Uterus (tissue), 4 donors: ENCODE data around the gene ARHGAP44. TPM values are rescaled to one million over a fixed set of nuclear protein-coding genes. Genes with fewer than 3 reads are reported as not detected.

Source experiments
- DNase-seq, 2 donors: peaks; one replicate each; pipeline ENCODE4 v3.0.0-alpha.2; 2019 to 2020
- H3K27ac ChIP-seq, 2 donors: fragments of 200-600 bp; sonication (generic); 1 replicate in 1 of 2; 2 replicates in 1 of 2; pipeline ENCODE4 v1.5.1; 2016 to 2018
- H3K27me3 ChIP-seq, 2 donors: fragments of 200-600 bp; sonication (generic); one replicate each; pipeline ENCODE4 v1.5.1; 2018 to 2019; ENCODE audit warnings: control low read depth in 1 of 2
- H3K36me3 ChIP-seq, 2 donors: fragments of 200-600 bp; sonication (generic); one replicate each; pipeline ENCODE4 v1.5.1; 2019; ENCODE audit warnings: control low read depth in 1 of 2
- H3K4me1 ChIP-seq, 2 donors: fragments of 200-600 bp; sonication (generic); one replicate each; pipeline ENCODE4 v1.5.1; 2018 to 2019; ENCODE audit warnings: control low read depth in 1 of 2
- H3K4me3 ChIP-seq, 2 donors: fragments of 200-600 bp; sonication (generic); 1 replicate in 1 of 2; 2 replicates in 1 of 2; pipeline ENCODE4 v1.5.1; 2018 to 2019; ENCODE audit warnings: mild to moderate bottlenecking in 1 of 2
- H3K9me3 ChIP-seq, 2 donors: fragments of 200-600 bp; sonication (generic); one replicate each; pipeline ENCODE4 v1.5.1; 2019; ENCODE audit warnings: control low read depth in 1 of 2
- CTCF ChIP-seq, 4 experiments: fragments of 200-600 bp in 2 of 4; fragments of 450-650 bp in 2 of 4; sonication (generic) in 2 of 4; IDR thresholded peaks; one replicate each; pipeline ENCODE4 v1.5.1; 2016 to 2019; ENCODE audit warnings: antibody characterized with exemption in 4 of 4, mild to moderate bottlenecking in 2 of 4, moderate library complexity in 1 of 4
- POLR2A ChIP-seq, 2 donors: fragments of 450-650 bp; IDR thresholded peaks; one replicate each; pipeline ENCODE4 v1.6.1; 2016; ENCODE audit warnings: antibody characterized with exemption in 2 of 2, mild to moderate bottlenecking in 1 of 2, moderate library complexity in 1 of 2
- intact Hi-C: fragments of 100-400 bp; cut with DNase I; formaldehyde crosslinking; loops from one replicate; pipeline ENCODE4 v1.15.1; 2023; ENCODE audit warnings: low total_unique reads
- total RNA-seq, 4 donors: library from RNA; depleted of rRNA in 3 of 4; stranded (reverse); fragments of >200 nt in 3 of 4; gene quantifications; one replicate each; pipeline versions ENCODE4 v1.1.0 to v1.2.4, GENCODE V29; 2014 to 2023
- donor health status: DM: yes; HTN: yes; CAD: no.

ARHGAP44 gene
- total RNA-seq, 4 donors from 2014 or later = 2.6 to 19.1 (median 13.2) TPM

GRCh38 chr17:12744786-12745185 is 44.5 kb upstream of the ARHGAP44 start:
- intact Hi-C loops = no loop called here
- no peaks in the 10 kb centered on the region for H3K36me3 ChIP-seq
- H3K4me3 ChIP-seq = no peak overlapping the region
- H3K4me1 ChIP-seq = no peaks in the 10 kb centered on the region
- TF ChIP-seq POLR2A (IDR thresholded peaks at IDR 0.05) = no peak
- TF ChIP-seq CTCF (IDR thresholded peaks at IDR 0.05) = no peak
- no peak overlapping the region for H3K27ac ChIP-seq
- H3K9me3 ChIP-seq = no peaks in the 10 kb centered on the region
- no peak for DNase-seq
- no peaks in the 10 kb centered on the region for H3K27me3 ChIP-seq

GRCh38 chr17:12745486-12745885 is 43.8 kb upstream of the ARHGAP44 start:
- Histone ChIP-seq H3K9me3 (no peaks in the 10 kb centered on the region), H3K27me3 (no peaks in the 10 kb centered on the region), H3K36me3 (no peaks in the 10 kb centered on the region), H3K4me3 (no peak overlapping the region), H3K4me1 (no peaks in the 10 kb centered on the region), H3K27ac (no peak overlapping the region)
- no peak for DNase-seq
- TF ChIP-seq POLR2A (IDR thresholded peaks at IDR 0.05) (no peak), CTCF (IDR thresholded peaks at IDR 0.05) (no peak)
- intact Hi-C loops = no loop called here

DNA sequence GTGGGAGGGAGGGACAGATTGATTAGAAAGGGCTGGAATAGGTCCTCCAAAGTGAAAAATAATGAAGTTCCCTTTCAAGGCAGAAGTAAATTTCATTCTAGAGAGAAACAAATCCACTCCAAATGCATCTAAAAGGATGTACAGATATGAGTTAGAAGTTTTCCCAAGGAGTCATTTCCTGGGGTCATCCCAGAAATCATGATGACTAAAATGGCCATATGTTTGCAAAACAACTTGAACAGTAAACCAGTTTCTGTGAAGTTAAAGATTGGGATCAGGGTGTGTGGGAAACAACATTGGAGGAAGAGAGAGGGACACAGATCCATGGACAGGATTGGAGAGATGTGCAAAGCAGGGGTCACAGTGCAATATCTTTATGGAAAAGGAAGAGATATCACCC is 32.5 kb upstream of the ARHGAP44 start:
- Histone ChIP-seq H3K27me3 (no peaks in the 10 kb centered on the region), H3K4me3 (no peak overlapping the region), H3K27ac (no peak overlapping the region), H3K9me3 (no peaks in the 10 kb centered on the region), H3K36me3 (no peaks in the 10 kb centered on the region), H3K4me1 (no peaks in the 10 kb centered on the region)
- intact Hi-C loops = no loop called here
- DNase-seq = no peak
- TF ChIP-seq POLR2A (IDR thresholded peaks at IDR 0.05) = no peak

DNA sequence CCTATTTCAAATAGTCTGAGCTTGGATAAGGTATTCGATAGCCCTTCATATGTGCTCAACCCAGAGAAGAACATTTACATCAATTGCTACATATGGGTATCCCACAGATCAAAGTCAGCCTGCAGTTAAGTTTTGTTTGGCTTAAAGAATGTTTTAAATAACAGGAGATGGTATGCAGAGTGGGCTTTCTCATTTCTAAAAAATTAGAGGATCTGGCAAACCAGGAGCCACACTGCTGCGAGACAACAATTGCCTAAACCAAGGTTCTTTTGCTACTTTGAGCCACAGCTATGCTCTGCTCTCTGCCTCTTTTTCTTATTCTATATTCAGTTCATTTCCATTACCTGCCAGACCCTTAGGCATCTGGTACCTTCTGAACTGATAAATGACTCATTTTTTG is 30.2 kb upstream of the ARHGAP44 start:
- Histone ChIP-seq H3K27me3 (no peaks in the 10 kb centered on the region), H3K9me3 (no peaks in the 10 kb centered on the region), H3K4me1 (no peaks in the 10 kb centered on the region), H3K27ac (no peak overlapping the region), H3K4me3 (no peak overlapping the region), H3K36me3 (no peaks in the 10 kb centered on the region)
- intact Hi-C loops = no loop called here
- no peak for DNase-seq
- TF ChIP-seq POLR2A (IDR thresholded peaks at IDR 0.05) (no peak), CTCF (IDR thresholded peaks at IDR 0.05) (no peak)

DNA sequence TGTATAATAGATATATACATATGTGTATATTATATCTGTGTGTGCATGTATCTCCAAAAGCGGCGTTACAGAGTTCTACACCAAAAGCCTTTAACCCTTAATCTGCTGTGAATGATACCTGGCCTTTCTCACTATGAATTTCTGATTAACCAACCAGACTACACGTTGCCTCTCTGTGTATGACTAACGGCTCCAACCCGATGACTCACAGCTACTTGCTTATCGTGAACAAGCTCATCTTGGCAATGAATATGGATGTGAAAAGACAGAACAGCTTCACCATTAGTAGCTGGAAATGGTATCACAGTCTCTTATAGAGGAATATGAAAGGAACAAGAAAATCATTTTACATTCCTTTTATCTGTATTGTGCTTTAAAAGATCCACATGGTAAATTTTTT is 23.8 kb upstream of the ARHGAP44 start:
- intact Hi-C loops = no loop called here
- DNase-seq = peak; percentile 26 to 63
- no peak overlapping the region for H3K4me3 ChIP-seq

More for the DNA sequence above, 23.8 kb upstream of the ARHGAP44 start:
- no peak overlapping the region for H3K27ac ChIP-seq
- TF ChIP-seq POLR2A (IDR thresholded peaks at IDR 0.05) (no peak), CTCF (IDR thresholded peaks at IDR 0.05) (no peak)
- no peaks in the 10 kb centered on the region for H3K9me3 ChIP-seq
- H3K27me3 ChIP-seq = no peaks in the 10 kb centered on the region
- peaks cover 0 to 3% of the 10 kb centered on the region in 2 donors for H3K4me1 ChIP-seq
- no peaks in the 10 kb centered on the region for H3K36me3 ChIP-seq
